Stomach smooth muscle (tissue), 2 donors: ENCODE results near the gene UBXN7.
A peak's percentile ranks its signal among the peaks of the same experiment; 100 is the strongest.
"Not testable (repeated sequence)": the region's sequence is repeated elsewhere in the genome, so short reads cannot be mapped to it uniquely, and the experiment has no call there.

Experiments
- H3K27ac ChIP-seq: one replicate; pipeline ENCODE4 v1.7.0; 2013; ENCODE audit warnings: mild to moderate bottlenecking, low read length, inconsistent platforms
- H3K27me3 ChIP-seq, 2 donors: one replicate each; pipeline ENCODE4 v1.7.0; 2013; ENCODE audit warnings: low read length in 2 of 2; ENCODE audit not compliant: insufficient read depth in 2 of 2, control insufficient read depth in 1 of 2
- H3K36me3 ChIP-seq, 2 donors: one replicate each; pipeline ENCODE4 v1.7.0; 2013; ENCODE audit warnings: low read length in 2 of 2; ENCODE audit not compliant: control insufficient read depth in 2 of 2, insufficient read depth in 2 of 2
- H3K4me1 ChIP-seq: one replicate; pipeline ENCODE4 v1.7.0; 2013; ENCODE audit warnings: low read length; ENCODE audit not compliant: control insufficient read depth, insufficient read depth
- H3K4me3 ChIP-seq, 2 donors: one replicate each; pipeline ENCODE4 v1.7.0; 2013; ENCODE audit warnings: low read length in 2 of 2
- H3K9ac ChIP-seq, 2 donors: one replicate each; pipeline ENCODE4 v1.7.0; 2013; ENCODE audit warnings: low read length in 2 of 2, mild to moderate bottlenecking in 1 of 2
- H3K9me3 ChIP-seq, 2 donors: one replicate each; pipeline ENCODE4 v1.7.0; 2013; ENCODE audit warnings: low read length in 2 of 2; ENCODE audit not compliant: control insufficient read depth in 2 of 2
- donor health status: healthy.
- donor health status: Pancreatic carcinoma.

The UBXN7 gene

GRCh38 chr3:196321162-196321561, 111.1 kb downstream of the UBXN7 start:
- Histone ChIP-seq H3K9ac (no peak overlapping the region), H3K27ac (no peak overlapping the region), H3K27me3 (no peaks in the 10 kb centered on the region), H3K4me1 (no peaks in the 10 kb centered on the region), H3K4me3 (no peak overlapping the region), H3K9me3 (no peaks in the 10 kb centered on the region), H3K36me3 (no peaks in the 10 kb centered on the region)

GRCh38 chr3:196320137-196320536, 112.1 kb downstream of the UBXN7 start:
- H3K4me3 ChIP-seq, result no peak overlapping the region
- H3K9ac ChIP-seq, result no peak overlapping the region
- H3K27ac ChIP-seq, result no peak overlapping the region
- H3K36me3 ChIP-seq, result no peaks in the 10 kb centered on the region
- H3K9me3 ChIP-seq, result no peaks in the 10 kb centered on the region
- H3K4me1 ChIP-seq, result no peaks in the 10 kb centered on the region
- H3K27me3 ChIP-seq, result no peaks in the 10 kb centered on the region

DNA sequence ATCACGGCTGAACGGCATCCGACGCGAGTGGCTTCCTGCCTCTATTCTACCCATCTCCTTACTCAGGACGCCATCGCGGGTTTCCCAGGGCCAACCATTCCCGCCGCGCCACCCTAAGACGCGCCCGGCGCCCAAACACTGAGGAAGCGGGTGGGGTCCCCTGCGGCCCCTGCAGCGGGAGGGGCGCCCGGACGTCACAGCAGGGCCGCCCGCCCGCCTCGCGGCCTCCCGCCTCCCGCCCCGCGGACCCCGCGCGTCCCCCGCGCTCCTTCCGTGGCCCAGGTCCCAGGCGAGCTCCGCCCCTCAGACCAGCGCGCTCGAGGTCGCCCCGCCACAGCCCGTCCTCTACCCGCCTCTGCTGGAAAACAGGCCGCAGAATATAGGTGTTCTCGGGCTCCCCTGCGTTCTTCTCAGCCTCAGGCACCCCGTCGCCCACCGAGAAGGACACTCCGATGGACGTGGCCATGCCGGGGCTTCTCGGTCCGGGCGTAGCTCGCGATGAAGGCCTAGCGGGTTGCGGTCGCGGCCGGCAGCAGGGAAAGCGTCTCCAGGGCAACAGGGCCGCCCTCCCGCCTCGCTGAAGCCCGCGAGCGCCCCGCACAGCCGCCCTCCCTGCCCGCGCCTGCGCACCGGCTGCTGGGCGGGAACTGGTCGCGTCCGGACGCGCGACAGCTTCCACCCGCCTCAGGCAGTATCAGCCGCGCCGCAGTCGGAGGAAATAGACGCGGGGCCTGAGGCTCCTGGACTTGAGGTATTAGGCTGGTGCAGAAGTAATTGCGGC, 114.3 kb downstream of the UBXN7 start, which contains the start of gene DYNLT2B:
Gene DYNLT2B, minus strand, starts transcription at position 554 of the 781 bp plus-strand sequence. Its CDS starts 88 bp downstream, at position 466.
- Histone ChIP-seq H3K9ac (peak within 1 kb of the TSS; percentile 82 to 83), H3K9me3 (no peaks in the 10 kb centered on the region), H3K4me1 (no peaks in the 10 kb centered on the region), H3K27me3 (no peaks in the 10 kb centered on the region), H3K36me3 (no peaks in the 10 kb centered on the region), H3K4me3 (peak within 1 kb of the TSS; percentile 77 to 90), H3K27ac (peak within 1 kb of the TSS; percentile 78)

DNA sequence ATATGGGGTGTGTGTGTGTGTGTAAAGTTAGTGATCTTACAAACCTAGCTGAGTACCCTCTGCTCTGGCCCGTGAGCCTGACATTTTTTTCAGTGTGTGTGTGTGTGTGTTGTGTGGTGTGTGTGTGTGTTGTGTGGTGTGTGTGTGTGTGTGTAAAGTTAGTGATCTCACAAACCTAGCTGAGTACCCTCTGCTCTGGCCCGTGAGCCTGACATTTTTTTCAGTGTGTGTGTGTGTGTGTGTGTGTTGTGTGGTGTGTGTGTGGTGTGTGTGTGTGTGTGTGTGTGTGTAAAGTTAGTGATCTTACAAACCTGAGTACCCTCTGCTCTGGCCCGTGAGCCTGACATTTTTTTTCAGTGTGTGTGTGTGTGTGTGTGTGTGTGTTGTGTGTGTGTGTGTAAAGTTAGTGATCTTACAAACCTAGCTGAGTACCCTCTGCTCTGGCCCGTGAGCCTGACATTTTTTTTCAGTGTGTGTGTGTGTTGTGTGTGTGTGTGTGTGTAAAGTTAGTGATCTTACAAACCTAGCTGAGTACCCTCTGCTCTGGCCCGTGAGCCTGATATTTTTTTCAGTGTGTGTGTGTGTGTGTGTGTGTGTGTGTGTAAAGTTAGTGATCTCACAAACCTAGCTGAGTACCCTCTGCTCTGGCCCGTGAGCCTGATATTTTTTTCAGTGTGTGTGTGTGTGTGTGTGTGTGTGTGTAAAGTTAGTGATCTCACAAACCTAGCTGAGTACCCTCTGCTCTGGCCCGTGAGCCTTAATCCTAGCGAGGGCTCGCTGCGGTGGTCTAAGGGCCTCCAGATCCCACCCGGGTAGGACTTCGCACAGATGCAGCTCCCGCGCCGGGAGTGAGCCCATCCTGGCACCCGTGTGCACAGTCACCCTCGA, 115.2 kb downstream of the UBXN7 start:
- H3K36me3 ChIP-seq, H3K27me3 ChIP-seq, H3K9me3 ChIP-seq, H3K4me1 ChIP-seq: not testable (repeated sequence)
- Histone ChIP-seq H3K27ac (peak overlapping the region; percentile 78), H3K4me3 (peak overlapping the region; percentile 77 to 90), H3K9ac (peak overlapping the region; percentile 82 to 83)

DNA sequence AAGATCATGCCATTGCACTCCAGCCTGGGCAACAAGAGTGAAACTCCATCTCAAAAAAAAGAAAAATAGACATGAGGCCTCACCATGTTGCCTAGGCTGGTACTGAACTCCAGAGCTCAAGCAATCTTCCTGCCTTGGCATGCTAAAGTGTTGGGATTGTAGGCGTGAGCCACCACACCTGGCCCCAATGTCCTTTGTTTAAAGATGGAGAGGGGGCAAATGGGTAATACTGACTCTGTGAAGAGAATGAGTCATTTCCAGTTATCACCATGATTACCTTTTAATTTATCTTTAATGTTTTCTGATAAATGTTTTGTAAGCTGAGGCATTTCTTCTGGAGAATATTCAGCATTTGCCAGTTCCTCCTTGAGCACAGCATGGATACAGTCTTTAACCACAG, 116.4 kb downstream of the UBXN7 start:
- Histone ChIP-seq H3K9ac (no peak overlapping the region), H3K4me1 (no peaks in the 10 kb centered on the region), H3K27me3 (no peaks in the 10 kb centered on the region), H3K36me3 (no peaks in the 10 kb centered on the region), H3K27ac (no peak overlapping the region), H3K4me3 (no peak overlapping the region), H3K9me3 (no peaks in the 10 kb centered on the region)

DNA sequence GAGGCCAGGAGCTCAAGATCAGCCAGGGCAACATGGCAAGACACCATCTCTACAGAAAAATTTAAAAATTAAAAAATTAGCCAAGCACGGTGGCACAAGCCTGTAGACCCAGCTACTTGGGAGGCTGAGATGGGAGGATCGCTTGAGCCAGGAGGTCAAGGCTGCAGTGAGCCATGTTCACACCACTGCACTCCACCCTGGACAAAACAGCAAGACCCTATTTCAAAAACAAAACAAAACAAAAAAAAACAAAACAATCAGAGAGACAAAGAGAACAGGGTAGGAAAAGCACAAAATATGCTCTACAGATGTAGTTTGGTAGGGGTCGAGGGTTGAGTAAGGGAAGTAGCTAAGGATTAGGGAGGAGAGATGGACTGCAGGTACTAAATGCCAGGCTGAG, 117.6 kb downstream of the UBXN7 start:
- Histone ChIP-seq H3K27me3 (no peaks in the 10 kb centered on the region), H3K4me1 (no peaks in the 10 kb centered on the region), H3K9me3 (no peaks in the 10 kb centered on the region), H3K36me3 (no peaks in the 10 kb centered on the region), H3K9ac (no peak overlapping the region), H3K4me3 (no peak overlapping the region), H3K27ac (no peak overlapping the region)

DNA sequence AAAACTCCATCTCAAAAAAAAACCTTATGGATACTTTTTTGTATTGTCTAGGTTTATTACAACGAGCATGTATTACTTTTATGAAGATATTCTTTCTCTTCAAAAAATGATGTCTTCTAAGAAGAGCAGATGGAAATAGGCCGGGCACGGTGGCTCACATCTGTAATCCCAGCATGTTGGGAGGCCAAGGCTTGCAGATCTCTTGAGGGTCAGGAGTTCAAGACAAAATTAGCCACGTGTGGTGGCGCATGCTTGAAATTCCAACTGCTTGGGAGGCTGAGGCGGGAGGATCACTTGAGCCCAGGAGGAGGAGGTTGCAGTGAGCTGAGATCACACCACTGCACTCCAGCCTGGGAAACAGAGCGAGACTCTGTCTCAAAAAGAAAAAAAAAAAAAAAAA, 118.1 kb downstream of the UBXN7 start:
- not testable (repeated sequence) for H3K27ac ChIP-seq, H3K27me3 ChIP-seq, H3K9ac ChIP-seq, H3K9me3 ChIP-seq, H3K4me3 ChIP-seq, H3K36me3 ChIP-seq, H3K4me1 ChIP-seq

- H3K27ac ChIP-seq, H3K27me3 ChIP-seq, H3K4me1 ChIP-seq, H3K4me3 ChIP-seq, H3K36me3 ChIP-seq, H3K9ac ChIP-seq, H3K9me3 ChIP-seq: not testable (repeated sequence)
Observed at GRCh38 chr3:196302960-196303359, 129.3 kb downstream of the UBXN7 start.

- not testable (repeated sequence) for H3K4me1 ChIP-seq, H3K4me3 ChIP-seq, H3K36me3 ChIP-seq, H3K27ac ChIP-seq, H3K9ac ChIP-seq, H3K27me3 ChIP-seq, H3K9me3 ChIP-seq
Observed at GRCh38 chr3:196302551-196302950, 129.7 kb downstream of the UBXN7 start.

- Histone ChIP-seq H3K9me3 (no peaks in the 10 kb centered on the region), H3K27ac (no peak overlapping the region), H3K27me3 (no peaks in the 10 kb centered on the region), H3K4me3 (no peak overlapping the region), H3K36me3 (peaks cover 0 to 3% of the 10 kb centered on the region in 2 donors), H3K9ac (no peak overlapping the region), H3K4me1 (no peaks in the 10 kb centered on the region)
Observed at GRCh38 chr3:196298521-196298920, 133.7 kb downstream of the UBXN7 start.
